ENCODE measurements around the gene APOF.

GRCh38 chr12:56382611-56383010 is 20.0 kb upstream of the APOF start:
- TF ChIP-seq SRSF1 (IDR thresholded peaks at IDR 0.05; ENCODE audit: low read depth, low read length) (no peak), NR2C1 (IDR thresholded peaks at IDR 0.05) (no peak), NR2C1 (tag; IDR thresholded peaks at IDR 0.05) (no peak), CXXC5 (CRISPR knock-in tag; IDR thresholded peaks at IDR 0.05) (no peak), ERF (CRISPR knock-in tag; IDR thresholded peaks at IDR 0.05) (no peak), ZBTB8A (IDR thresholded peaks at IDR 0.05; ENCODE audit: partially characterized antibody) (no peak), POLR2A (conservative IDR thresholded peaks at IDR 0.05) (no peak), ZBTB26 (CRISPR knock-in tag; IDR thresholded peaks at IDR 0.05) (no peak), FOSL1 (tag; conservative IDR thresholded peaks at IDR 0.05) (no peak), NFRKB (IDR thresholded peaks at IDR 0.05; ENCODE audit: low read depth) (no peak), BCLAF1 (IDR thresholded peaks at IDR 0.05; ENCODE audit: borderline replicate concordance in 1 of 2, control insufficient read depth in 1 of 2, low read depth in 2 of 2, low read length in 1 of 2) (no peak), TARDBP (IDR thresholded peaks at IDR 0.05) (no peak), JUNB (CRISPR knock-in tag; conservative IDR thresholded peaks at IDR 0.05) (no peak), MAX (CRISPR knock-in tag; IDR thresholded peaks at IDR 0.05) (no peak), POLR2AphosphoS5 (IDR thresholded peaks at IDR 0.05; ENCODE audit: control insufficient read depth, insufficient read depth, low read depth, low read length) (no peak)

All from K562 (cell line).